Endothelial cell of umbilical vein (primary cell): ENCODE measurements around the gene ABHD4. TPM values are rescaled to one million over a fixed set of nuclear protein-coding genes. Genes with fewer than 3 reads are reported as not detected.

Experiments
- BruUV-seq: library from RNA; stranded (reverse); fragments of 400-500 nt; replicated peaks from 2 replicates; lab custom pipeline; 2021; lab: Mats Ljungman, UMichigan
- CTCF ChIA-PET: fragments of 300-600, 350-600 bp; sonication (Branson Sonifier 250); formaldehyde crosslinking; loops from one replicate; lab custom pipeline; 2021; ENCODE audit warnings: antibody characterized with exemption, inconsistent platforms; lab: Charles Lee
- POLR2A ChIA-PET: fragments of 300-600, 350-600 bp; sonication (Branson Sonifier 250); formaldehyde crosslinking; loops from one replicate; lab custom pipeline; 2021; ENCODE audit warnings: antibody characterized with exemption, inconsistent platforms; lab: Charles Lee
- DNase-seq: peaks from one replicate; pipeline ENCODE4 v3.0.0-alpha.2; 2011; ENCODE audit warnings: low read depth, low spot score
- FAIRE-seq: peaks from 2 replicates; lab custom pipeline; 2011; peaks lifted over from hg19 to GRCh38; lab: Jason Lieb, UNC
- H2AFZ ChIP-seq: 2 replicates; pipeline ENCODE4 v1.6.0; 2012; ENCODE audit warnings: low read depth, low read length, control low read depth, inconsistent platforms
- H3K27ac ChIP-seq: 2 replicates; pipeline ENCODE4 v1.5.1; 2011; ENCODE audit warnings: low read depth, mild to moderate bottlenecking, control low read depth, low read length, moderate library complexity; ENCODE audit not compliant: insufficient read depth
- H3K27me3 ChIP-seq, 2 experiments: 2 replicates each; pipeline versions ENCODE4 v1.6.0 to v1.6.1; 2011; ENCODE audit warnings: low read length in 2 of 2, mixed read lengths in 1 of 2; ENCODE audit not compliant: control insufficient read depth in 2 of 2, insufficient read depth in 2 of 2
- H3K36me3 ChIP-seq, 2 experiments: 2 replicates in 1 of 2; 3 replicates in 1 of 2; pipeline ENCODE4 v1.5.1; 2011; ENCODE audit warnings: low read length in 2 of 2, mild to moderate bottlenecking in 1 of 2, moderate library complexity in 1 of 2; ENCODE audit not compliant: control insufficient read depth in 2 of 2, insufficient read depth in 2 of 2; ENCODE audit errors: extremely low read depth in 1 of 2
- H3K4me1 ChIP-seq: 3 replicates; pipeline ENCODE4 v1.5.1; 2011; ENCODE audit warnings: mild to moderate bottlenecking, low read length; ENCODE audit not compliant: control insufficient read depth, insufficient read depth; ENCODE audit errors: extremely low read depth
- H3K4me2 ChIP-seq: 2 replicates; pipeline ENCODE4 v1.6.1; 2011; ENCODE audit warnings: low read length, control low read depth, mixed read lengths; ENCODE audit not compliant: insufficient read depth
- H3K4me3 ChIP-seq, 3 experiments: fragments of 200-600 bp in 1 of 3; sonication (generic), shearing (Covaris generic) in 1 of 3; replicated peaks in 1 of 3; 2 replicates each; pipeline ENCODE4 v1.5.1; 2011 to 2016; ENCODE audit warnings: control low read depth in 3 of 3, low read length in 3 of 3, mild to moderate bottlenecking in 2 of 3, inconsistent platforms in 1 of 3, low read depth in 1 of 3, moderate library complexity in 1 of 3; ENCODE audit not compliant: insufficient read depth in 1 of 3
- H3K79me2 ChIP-seq: 2 replicates; pipeline ENCODE4 v1.6.0; 2012; ENCODE audit warnings: low read length, inconsistent platforms; ENCODE audit not compliant: control insufficient read depth, insufficient read depth
- H3K9ac ChIP-seq: replicated peaks from 2 replicates; pipeline ENCODE3; 2011; ENCODE audit warnings: low read length, control low read depth; ENCODE audit not compliant: insufficient read depth; ENCODE audit errors: extremely low read depth
- H3K9me1 ChIP-seq: replicated peaks from 3 replicates; pipeline ENCODE4 v1.6.0; 2011; ENCODE audit warnings: mild to moderate bottlenecking, low read length; ENCODE audit not compliant: control insufficient read depth, insufficient read depth; ENCODE audit errors: extremely low read depth
- H3K9me3 ChIP-seq: replicated peaks from 2 replicates; pipeline ENCODE4 v1.5.1; 2012; ENCODE audit warnings: low read length, inconsistent platforms; ENCODE audit not compliant: control insufficient read depth, insufficient read depth
- H4K20me1 ChIP-seq: replicated peaks from 2 replicates; pipeline ENCODE3; 2011; ENCODE audit warnings: mild to moderate bottlenecking, low read length; ENCODE audit not compliant: control insufficient read depth, insufficient read depth; ENCODE audit errors: extremely low read depth
- EZH2 ChIP-seq: IDR thresholded peaks from 2 replicates; pipeline ENCODE4 v1.6.1; 2012; ENCODE audit warnings: borderline replicate concordance, low read depth, mild to moderate bottlenecking, moderate library complexity, low read length, inconsistent platforms; ENCODE audit not compliant: severe bottlenecking
- FOS ChIP-seq: IDR thresholded peaks from 2 replicates; pipeline ENCODE4 v1.6.1; 2011; ENCODE audit warnings: mild to moderate bottlenecking, low read length, moderate library complexity, borderline replicate concordance; ENCODE audit not compliant: insufficient read depth
- GATA2 ChIP-seq: IDR thresholded peaks from 2 replicates; pipeline ENCODE4 v1.7.0; 2011; ENCODE audit warnings: low read depth, mild to moderate bottlenecking, moderate library complexity, mixed read lengths, low read length; ENCODE audit not compliant: insufficient read length, insufficient read depth
- JUN ChIP-seq: IDR thresholded peaks from 2 replicates; pipeline ENCODE4 v1.6.1; 2011; ENCODE audit warnings: borderline replicate concordance, low read depth; ENCODE audit not compliant: insufficient read length, insufficient read depth
- MYC ChIP-seq: IDR thresholded peaks from one replicate; pipeline ENCODE4 v1.6.1; 2011; ENCODE audit warnings: mild to moderate bottlenecking, low read depth, low read length
- POLR2A ChIP-seq: IDR thresholded peaks from 2 replicates; pipeline ENCODE4 v1.6.1; 2012; ENCODE audit warnings: low read depth, mild to moderate bottlenecking, control low read depth, low read length
- POLR2AphosphoS5 ChIP-seq: IDR thresholded peaks from 2 replicates; pipeline ENCODE4 v1.6.1; 2012; ENCODE audit warnings: low read depth, mild to moderate bottlenecking, control low read depth, low read length, moderate library complexity; ENCODE audit not compliant: insufficient read depth
- dilution Hi-C: fragments of 300-500 bp; cut with MboI; formaldehyde crosslinking; loops from one replicate; pipeline ENCODE4 v1.15.0; 2019; ENCODE audit warnings: low sequenced_read_pairs; ENCODE audit not compliant: extremely low pct_ligation_motif_present
- intact Hi-C: fragments of 100-400 bp; cut with micrococcal nuclease; formaldehyde crosslinking; loops from one replicate; pipeline ENCODE4 v1.10.0; 2022
- polyA plus RNA-seq, 4 experiments: library from polyadenylated mRNA; depleted of rRNA in 3 of 4; stranded (reverse) in 3 of 4; unstranded in 1 of 4; fragments of >200 nt; gene quantifications; 2 replicates each; pipeline versions ENCODE4 v1.2.1 to v1.2.3, GENCODE V29; 2011 to 2012; ENCODE audit warnings: missing spikeins in 1 of 4
- total RNA-seq: library from RNA; stranded (reverse); gene quantifications from 2 replicates; pipeline ENCODE4 v1.2.3, GENCODE V29; 2021
- TF ChIP-seq, protein P1 (sequence below): IDR thresholded peaks from 2 replicates; pipeline ENCODE4 v1.6.1; 2011; ENCODE audit not compliant: insufficient read depth, insufficient read length
- TF ChIP-seq, protein P2 (sequence below), 2 donors: IDR thresholded peaks; 1 replicate in 1 of 2; 2 replicates in 1 of 2; pipeline ENCODE4 v1.5.1; 2011; ENCODE audit warnings: low read length in 2 of 2, mild to moderate bottlenecking in 2 of 2, moderate library complexity in 2 of 2, control low read depth in 1 of 2, inconsistent platforms in 1 of 2, low read depth in 1 of 2; ENCODE audit not compliant: insufficient read depth in 1 of 2; ENCODE audit errors: extremely low read depth in 1 of 2

Gene ABHD4
- total and polyA plus RNA-seq, 2 donors (not counting 3 experiments of a cell fraction or from before 2014, with no cell fraction given) = 34.8 to 45.5 TPM

DNA sequence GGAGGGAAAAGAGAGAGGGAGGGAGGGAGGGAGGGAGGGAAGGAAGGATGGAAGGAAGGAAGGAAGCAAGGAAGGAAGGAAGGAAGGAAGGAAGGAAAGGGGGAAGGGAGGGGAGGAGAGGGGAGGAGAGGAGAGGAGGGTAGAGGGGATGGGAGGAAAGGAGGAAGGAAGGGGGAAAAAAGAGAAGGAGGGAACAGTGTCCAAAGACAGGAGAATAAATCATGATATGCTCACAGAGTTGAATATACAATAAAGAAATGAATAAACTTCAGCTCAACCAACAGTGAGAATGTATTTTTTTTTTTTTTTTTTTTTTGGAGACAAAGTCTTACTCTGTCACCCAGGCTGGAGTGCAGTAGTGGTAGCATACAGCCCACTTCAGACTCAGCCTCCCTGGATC lies 42.1 kb downstream of the ABHD4 start:
- ChIA-PET CTCF (interaction anchor here (1.1 to 3.4 kb wide), 3 partner anchors 8 to 70 kb away, joined by 3 to 13 read pairs (median 4); no protein-coding TSS in a partner anchor), POLR2A (no interaction called here)
- no peak for TF ChIP-seq EZH2
- TF ChIP-seq, protein P1, sequence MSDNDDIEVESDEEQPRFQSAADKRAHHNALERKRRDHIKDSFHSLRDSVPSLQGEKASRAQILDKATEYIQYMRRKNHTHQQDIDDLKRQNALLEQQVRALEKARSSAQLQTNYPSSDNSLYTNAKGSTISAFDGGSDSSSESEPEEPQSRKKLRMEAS = no peak
- TF ChIP-seq FOS = no peak
- TF ChIP-seq, protein P2, sequence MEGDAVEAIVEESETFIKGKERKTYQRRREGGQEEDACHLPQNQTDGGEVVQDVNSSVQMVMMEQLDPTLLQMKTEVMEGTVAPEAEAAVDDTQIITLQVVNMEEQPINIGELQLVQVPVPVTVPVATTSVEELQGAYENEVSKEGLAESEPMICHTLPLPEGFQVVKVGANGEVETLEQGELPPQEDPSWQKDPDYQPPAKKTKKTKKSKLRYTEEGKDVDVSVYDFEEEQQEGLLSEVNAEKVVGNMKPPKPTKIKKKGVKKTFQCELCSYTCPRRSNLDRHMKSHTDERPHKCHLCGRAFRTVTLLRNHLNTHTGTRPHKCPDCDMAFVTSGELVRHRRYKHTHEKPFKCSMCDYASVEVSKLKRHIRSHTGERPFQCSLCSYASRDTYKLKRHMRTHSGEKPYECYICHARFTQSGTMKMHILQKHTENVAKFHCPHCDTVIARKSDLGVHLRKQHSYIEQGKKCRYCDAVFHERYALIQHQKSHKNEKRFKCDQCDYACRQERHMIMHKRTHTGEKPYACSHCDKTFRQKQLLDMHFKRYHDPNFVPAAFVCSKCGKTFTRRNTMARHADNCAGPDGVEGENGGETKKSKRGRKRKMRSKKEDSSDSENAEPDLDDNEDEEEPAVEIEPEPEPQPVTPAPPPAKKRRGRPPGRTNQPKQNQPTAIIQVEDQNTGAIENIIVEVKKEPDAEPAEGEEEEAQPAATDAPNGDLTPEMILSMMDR (IDR thresholded peaks at IDR 0.05; ENCODE audit: extremely low read depth in 1 of 2, insufficient read depth in 1 of 2, low read depth in 1 of 2, low read length in 2 of 2) = no peak
- TF ChIP-seq POLR2AphosphoS5 = no peak
- TF ChIP-seq JUN = no peak
- TF ChIP-seq MYC = no peak
- no peak for TF ChIP-seq POLR2A
- TF ChIP-seq GATA2 = no peak
- no peak for DNase-seq
- Histone ChIP-seq H2AFZ (no peak overlapping the region), H3K27me3 (no peaks in the 10 kb centered on the region), H3K9me3 (no peaks in the 10 kb centered on the region), H3K79me2 (no peaks in the 10 kb centered on the region), H3K36me3 (no peaks in the 10 kb centered on the region), H3K9ac (no peak overlapping the region), H3K27ac (no peak overlapping the region), H3K4me1 (no peaks in the 10 kb centered on the region), H3K4me2 (no peak overlapping the region), H4K20me1 (no peaks in the 10 kb centered on the region), H3K9me1 (no peaks in the 10 kb centered on the region), H3K4me3 (no peak overlapping the region)
- FAIRE-seq = no peak
- intact Hi-C loops = no loop called here
- dilution Hi-C loops = no loop called here
- BruUV-seq = no TSS peak
